ENCODE results near the gene HIVEP3.

HIVEP3 gene

GRCh38 chr1:41822866-41823265 is 95.9 kb downstream of the HIVEP3 start:
- no peak for TF ChIP-seq CTCF (IDR thresholded peaks at IDR 0.05)
- no peak for DNase-seq (ENCODE audit: low spot score)

GRCh38 chr1:41819843-41820242 is 98.9 kb downstream of the HIVEP3 start:
- no peak for DNase-seq (ENCODE audit: low spot score)
- no peak overlapping the region for H3K4me3 ChIP-seq
- no peak for TF ChIP-seq CTCF (IDR thresholded peaks at IDR 0.05)

More at GRCh38 chr1:41822866-41823265, 95.9 kb downstream of the HIVEP3 start:
- Histone ChIP-seq H3K27ac (peak overlapping the region in 1 of 2 donors; percentile 59), H3K4me3 (no peak overlapping the region)

GRCh38 chr1:41819069-41819468 is 99.7 kb downstream of the HIVEP3 start:
- Histone ChIP-seq H3K27ac (no peak overlapping the region), H3K4me3 (no peak overlapping the region)
- no peak for TF ChIP-seq CTCF (IDR thresholded peaks at IDR 0.05)
- DNase-seq (ENCODE audit: low spot score): no peak

More at GRCh38 chr1:41819843-41820242, 98.9 kb downstream of the HIVEP3 start:
- H3K27ac ChIP-seq: no peak overlapping the region

GRCh38 chr1:41816061-41816460 is 102.7 kb downstream of the HIVEP3 start:
- Histone ChIP-seq H3K4me3 (no peak overlapping the region), H3K27ac (no peak overlapping the region)
- TF ChIP-seq CTCF (IDR thresholded peaks at IDR 0.05): no peak
- DNase-seq (ENCODE audit: low spot score): no peak

- no peak overlapping the region for H3K4me3 ChIP-seq
- peak overlapping the region in 1 of 2 donors; percentile 69 for H3K27ac ChIP-seq
- TF ChIP-seq CTCF (IDR thresholded peaks at IDR 0.05): no peak
- no peak for DNase-seq (ENCODE audit: low spot score)
Observed at GRCh38 chr1:41813755-41814745, 104.7 kb downstream of the HIVEP3 start.

- TF ChIP-seq CTCF (IDR thresholded peaks at IDR 0.05): no peak
- H3K4me3 ChIP-seq: no peak overlapping the region
- DNase-seq (ENCODE audit: low spot score): no peak
- peak overlapping the region in 1 of 2 donors; percentile 69 for H3K27ac ChIP-seq
Observed at GRCh38 chr1:41813226-41813625, 105.5 kb downstream of the HIVEP3 start.

- Histone ChIP-seq H3K4me3 (no peak overlapping the region), H3K27ac (no peak overlapping the region)
- no peak for DNase-seq (ENCODE audit: low spot score)
- TF ChIP-seq CTCF (IDR thresholded peaks at IDR 0.05): no peak
Observed at GRCh38 chr1:41812453-41812852, 106.3 kb downstream of the HIVEP3 start.

Measured in coronary artery (tissue), 2 donors.